Measurements from ENCODE around the gene DGKZ.
"Not testable (repeated sequence)": the region's sequence is repeated elsewhere in the genome, so short reads cannot be mapped to it uniquely, and the experiment has no call there.

Gene DGKZ

GRCh38 chr11:46346886-46347636 is at the start of gene DGKZ:
TSS of gene DGKZ (plus strand) at chr11:46347463. CDS start at chr11:46347660, 197 bp downstream.
- DNase-seq, result peak; percentile 86

DNA sequence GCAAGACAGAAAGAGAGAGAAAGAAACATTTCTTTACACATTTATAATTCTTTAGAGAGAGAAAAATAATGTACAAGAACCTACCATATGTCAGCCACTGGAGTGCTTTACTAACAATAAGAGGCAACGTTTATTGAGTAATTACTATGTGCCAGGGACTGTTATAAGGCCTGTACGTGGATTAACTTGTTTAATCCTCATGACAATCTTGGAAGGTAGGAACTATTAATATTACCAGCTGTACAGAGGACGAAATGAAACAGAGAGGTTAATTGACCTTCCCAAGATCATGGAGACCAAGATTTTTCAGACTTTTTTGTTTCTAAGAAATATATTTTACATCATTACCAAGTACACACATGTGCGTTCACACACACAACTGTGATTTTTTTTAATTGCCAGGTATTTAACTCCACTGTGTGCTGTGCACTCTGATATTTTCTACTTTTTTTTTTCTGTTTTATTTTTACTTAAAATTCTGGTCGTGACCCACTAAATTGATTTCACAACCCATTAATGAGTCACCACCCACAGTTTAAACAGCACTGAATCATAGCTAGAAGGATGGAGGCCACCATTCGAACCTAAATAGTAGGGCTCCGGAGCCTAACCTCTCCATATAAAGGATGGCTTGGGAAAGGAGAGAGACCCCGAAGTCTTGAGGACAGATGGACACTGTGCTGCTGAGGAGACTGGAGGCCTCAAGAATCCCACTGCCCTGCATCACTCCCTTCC is 48.4 kb upstream of the DGKZ start:
- DNase-seq, result no peak

- DNase-seq, result no peak
Observed at GRCh38 chr11:46299451-46299961, 47.8 kb upstream of the DGKZ start.

DNA sequence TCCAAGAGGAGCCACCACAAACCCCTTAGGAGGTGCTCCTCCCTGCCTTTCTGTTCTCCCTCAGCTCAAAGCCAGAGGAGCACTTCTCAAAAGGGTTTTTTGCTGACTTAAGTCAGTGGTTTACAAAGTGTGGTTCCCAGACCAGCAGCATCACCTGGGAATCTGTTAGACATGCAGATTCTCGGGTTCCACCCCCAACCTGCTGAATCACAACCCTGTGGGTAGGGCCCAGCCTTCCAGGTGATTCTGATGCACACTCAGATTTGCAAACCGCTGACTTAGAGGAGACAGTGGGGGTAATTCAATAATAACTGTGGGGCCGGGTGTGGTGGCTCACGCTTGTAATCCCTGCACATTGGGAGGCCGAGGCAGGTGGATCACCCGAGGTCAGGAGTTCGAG is 47.0 kb upstream of the DGKZ start:
- DNase-seq, result no peak

DNA sequence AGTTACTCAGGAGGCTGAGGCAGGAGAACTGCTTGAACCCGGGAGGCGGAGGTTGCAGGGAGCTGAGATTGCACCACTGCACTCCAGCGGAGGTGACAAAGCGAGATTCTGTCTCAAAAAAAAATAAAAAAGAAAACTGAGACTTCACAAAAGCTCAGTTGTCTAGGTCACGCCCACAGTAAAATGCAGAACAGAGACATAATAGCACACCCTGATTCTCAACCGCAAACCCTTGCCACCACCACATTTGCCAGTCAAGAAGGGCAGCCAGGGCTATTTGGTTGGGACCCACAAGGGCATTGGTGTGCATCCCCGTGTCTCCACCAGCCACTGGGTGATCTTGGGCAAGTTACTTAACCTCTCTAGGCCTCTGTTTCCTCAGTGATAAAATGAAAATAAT is 44.4 kb upstream of the DGKZ start:
- no peak for DNase-seq

DNA sequence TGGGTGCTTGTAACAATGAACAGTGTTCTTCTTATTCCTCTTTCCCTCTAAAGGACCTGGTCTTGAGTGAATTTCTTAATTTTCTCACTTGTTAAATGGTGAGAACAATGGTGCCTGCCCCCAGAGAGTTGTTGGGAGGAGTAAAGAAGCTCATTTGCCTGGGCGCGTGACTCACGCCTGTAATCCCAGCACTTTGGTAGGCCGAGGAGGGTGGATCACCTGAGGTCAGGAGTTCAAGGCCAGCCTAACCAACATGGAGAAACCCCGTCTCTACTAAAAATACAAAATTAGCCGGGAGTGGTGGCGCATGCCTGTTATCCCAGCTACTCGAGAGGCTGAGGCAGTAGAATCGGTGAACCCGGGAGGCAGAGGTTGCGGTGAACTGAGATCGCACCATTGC is 43.2 kb upstream of the DGKZ start:
- DNase-seq, result not testable (repeated sequence)

GRCh38 chr11:46304605-46305179 is 42.6 kb upstream of the DGKZ start:
- peak; percentile 70 for DNase-seq

DNA sequence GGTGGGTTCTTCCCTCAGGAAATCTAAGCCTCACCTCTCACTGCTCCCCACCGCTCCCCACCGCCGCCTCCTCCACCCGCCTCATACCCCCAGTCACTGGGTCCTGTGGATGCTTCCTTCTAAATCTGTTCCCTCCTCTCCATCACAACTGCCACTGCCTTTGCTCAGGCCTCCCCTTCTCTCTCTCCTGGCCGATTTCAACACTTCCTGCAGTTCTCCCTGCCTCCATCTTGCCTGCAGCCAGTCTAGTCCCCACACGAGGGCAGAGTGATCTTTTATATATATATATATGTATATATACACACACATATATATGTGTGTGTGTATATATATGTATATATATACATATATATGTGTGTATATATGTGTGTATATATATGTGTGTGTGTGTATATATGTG is 42.0 kb upstream of the DGKZ start:
- no peak for DNase-seq

- no peak for DNase-seq
Observed at GRCh38 chr11:46306296-46306853, 40.9 kb upstream of the DGKZ start.

GRCh38 chr11:46307369-46307768 is 39.9 kb upstream of the DGKZ start:
- DNase-seq, result no peak

GRCh38 chr11:46307785-46308341 is 39.4 kb upstream of the DGKZ start:
- DNase-seq, result no peak

DNA sequence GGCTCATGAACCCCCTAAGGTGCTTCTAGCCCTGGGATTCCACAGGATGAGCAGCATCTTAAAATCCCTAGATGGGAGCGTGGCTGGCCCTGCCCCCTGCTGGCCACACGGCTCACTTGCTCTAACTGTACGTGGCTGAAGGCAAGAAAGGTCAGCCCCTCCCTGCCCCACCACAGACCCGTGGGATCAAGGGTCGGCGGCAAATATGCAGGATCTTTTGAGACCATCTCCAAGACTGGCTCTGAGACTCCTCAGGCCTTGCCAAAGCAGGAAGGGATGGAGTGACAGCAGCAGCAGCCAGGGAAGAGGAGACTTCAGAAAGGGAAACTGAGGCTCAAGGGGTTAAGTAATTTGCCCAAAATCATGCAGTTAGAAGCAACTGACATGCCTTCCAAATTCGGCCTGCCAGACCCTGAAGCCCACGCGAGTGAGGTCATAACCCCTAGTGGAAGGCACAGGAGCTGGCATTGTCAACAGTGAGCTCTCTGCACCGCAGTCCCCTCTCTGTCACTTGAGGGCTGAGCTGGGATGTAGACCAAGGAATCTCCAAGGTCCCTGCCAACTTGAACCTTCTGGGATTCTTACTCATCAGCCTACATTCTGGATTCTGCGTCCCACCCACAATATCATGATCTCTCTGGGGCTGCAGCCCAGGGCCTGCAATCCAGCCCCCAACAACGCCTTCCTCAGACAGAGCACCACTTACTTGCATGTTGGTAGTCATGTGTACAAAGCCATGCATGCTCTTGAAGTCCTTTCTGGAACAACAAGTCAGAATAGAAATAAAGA is 38.4 kb upstream of the DGKZ start:
- peak; percentile 75 for DNase-seq

DNA sequence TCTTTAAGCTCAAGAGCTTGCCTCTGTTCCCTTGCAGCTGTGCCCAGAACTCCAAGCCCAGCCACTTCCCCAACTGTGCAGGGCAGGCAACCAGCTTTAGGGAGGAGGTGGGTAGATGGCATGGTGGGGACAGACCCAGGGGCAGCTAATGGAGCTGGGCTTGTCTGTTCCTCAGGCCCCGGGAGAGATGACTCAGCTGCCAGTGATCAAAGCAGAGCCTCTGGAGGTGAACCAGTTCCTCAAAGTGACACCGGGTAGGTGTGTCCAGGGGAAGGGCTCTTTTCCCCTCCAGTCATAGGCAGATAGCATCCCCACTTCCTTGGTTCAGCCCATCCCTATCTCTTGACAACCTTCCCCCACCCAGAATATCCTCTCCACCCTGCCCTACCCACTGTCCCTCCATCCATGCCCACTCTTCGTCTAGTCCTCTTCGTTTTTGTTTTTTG is 37.4 kb upstream of the DGKZ start:
- no peak for DNase-seq

DNA sequence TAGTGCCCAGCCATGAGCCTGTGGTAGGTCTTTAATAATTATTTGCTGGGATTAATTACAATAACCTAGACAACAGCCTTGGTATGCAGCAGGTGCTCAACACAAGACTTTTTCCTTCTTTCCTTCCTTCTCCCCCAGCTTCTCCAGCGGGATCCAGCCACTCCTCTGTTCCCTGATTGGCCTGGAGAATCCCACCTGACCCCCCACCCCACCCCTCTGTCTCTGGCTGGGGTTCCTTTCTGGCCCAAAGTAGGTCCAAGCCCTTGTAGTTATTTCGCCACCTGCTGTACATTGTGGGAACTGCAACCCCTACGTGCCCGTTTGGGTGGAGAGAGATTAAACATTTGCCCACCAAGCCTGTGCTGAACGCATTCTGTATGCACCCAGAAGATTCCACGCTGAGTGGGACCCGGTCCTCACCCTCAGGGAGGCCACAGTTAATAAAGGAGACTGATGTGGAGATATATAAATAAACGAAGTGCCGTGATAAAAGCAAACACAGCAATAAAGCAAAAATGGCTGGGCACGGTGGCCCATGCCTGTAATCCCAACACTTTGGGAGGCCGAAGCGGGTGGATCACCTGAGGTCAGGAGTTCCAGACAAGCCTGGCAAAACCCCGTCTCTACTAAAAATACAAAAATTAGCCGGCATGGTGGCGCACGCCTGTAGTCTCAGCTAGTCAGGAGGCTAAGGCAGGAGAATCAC is 32.1 kb upstream of the DGKZ start:
- peak; percentile 78 for DNase-seq

- DNase-seq, result no peak
Observed at GRCh38 chr11:46315783-46316563, 31.3 kb upstream of the DGKZ start.

GRCh38 chr11:46319074-46319453 is 28.2 kb upstream of the DGKZ start:
- DNase-seq, result no peak

- no peak for DNase-seq
Observed at GRCh38 chr11:46321757-46322156, 25.5 kb upstream of the DGKZ start.

GRCh38 chr11:46322759-46323158 is 24.5 kb upstream of the DGKZ start:
- no peak for DNase-seq

DNA sequence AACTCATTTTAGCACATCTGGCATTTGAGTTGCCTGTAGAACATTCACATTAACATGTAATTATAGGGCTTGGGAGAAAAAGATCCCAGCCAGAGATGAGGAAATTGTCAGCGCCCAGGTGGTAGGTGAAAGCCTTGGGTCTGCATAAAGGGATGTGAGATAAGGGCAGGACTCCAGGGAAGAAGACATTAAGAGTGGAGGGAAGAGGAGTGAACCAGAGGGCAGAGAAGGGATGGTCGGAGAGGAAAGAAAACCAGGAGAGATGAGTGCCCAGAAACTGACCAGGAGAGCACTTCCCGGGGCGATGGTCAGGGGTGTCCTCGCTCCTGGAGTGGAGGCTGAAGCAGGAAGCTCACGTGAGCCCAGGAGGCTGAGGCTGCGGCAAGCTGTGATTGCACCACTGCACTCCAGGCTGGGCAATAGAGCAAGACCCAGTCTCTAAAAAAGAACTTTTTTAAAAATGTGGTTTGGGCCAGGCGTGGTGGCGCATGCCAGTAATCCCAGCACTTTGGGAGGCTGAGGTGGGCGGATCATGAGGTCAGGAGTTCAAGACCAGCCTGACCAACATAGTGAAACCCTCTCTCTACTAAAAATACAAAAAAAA is 20.3 kb upstream of the DGKZ start:
- no peak for DNase-seq

DNA sequence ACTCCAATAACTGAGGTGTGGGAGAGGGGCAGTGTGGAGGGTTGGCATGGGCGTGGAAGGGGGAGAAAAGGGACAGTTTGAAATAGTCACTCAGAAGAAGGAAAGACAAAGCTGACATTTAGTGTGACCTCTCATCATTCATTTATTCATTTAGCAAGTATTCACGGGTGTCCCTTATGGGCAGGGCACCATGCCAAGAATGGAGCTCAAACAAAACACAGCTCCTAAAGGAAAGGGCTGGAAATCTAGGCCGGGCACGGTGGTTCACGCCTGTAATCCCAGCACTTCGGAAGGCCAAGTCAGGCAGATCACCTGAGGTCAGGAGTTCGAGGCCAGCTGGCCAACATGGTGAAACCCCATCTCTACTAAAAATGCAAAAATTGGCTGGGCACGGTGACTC is 19.4 kb upstream of the DGKZ start:
- no peak for DNase-seq

All from left hindlimb (tissue), 1 donor.